Stimulated activated CD4-positive, alpha-beta T cell treated with anti-CD3 and anti-CD28 coated beads, Interleukin-1b, Interleukin-23, amount 100 ng/mL, for 4 hours (primary cell): ENCODE results near the gene ALK.

Source experiments
- DNase-seq, 2 donors: peaks; one replicate each; pipeline ENCODE4 v3.0.0-alpha.2; 2020; ENCODE audit warnings: low read depth in 2 of 2

ALK gene

GRCh38 chr2:29196792-29197788 is 724.3 kb downstream of the ALK start:
- peak; percentile 68 to 78 for DNase-seq

- DNase-seq, result no peak
These were observed 725.6 kb downstream of the ALK start for GRCh38 chr2:29195796-29196195.

GRCh38 chr2:29193681-29194080 is 727.7 kb downstream of the ALK start:
- no peak for DNase-seq

- DNase-seq, result no peak
These were observed 728.3 kb downstream of the ALK start for GRCh38 chr2:29193111-29193510.

GRCh38 chr2:29192526-29192925 is 728.9 kb downstream of the ALK start:
- DNase-seq, result no peak

GRCh38 chr2:29191817-29192216 is 729.6 kb downstream of the ALK start:
- no peak for DNase-seq

- DNase-seq, result no peak
These were observed 732.3 kb downstream of the ALK start for GRCh38 chr2:29189052-29189451.

GRCh38 chr2:29187926-29188325 is 733.5 kb downstream of the ALK start:
- no peak for DNase-seq

GRCh38 chr2:29186817-29187216 is 734.6 kb downstream of the ALK start:
- no peak for DNase-seq

- no peak for DNase-seq
These were observed 736.9 kb downstream of the ALK start for GRCh38 chr2:29184531-29184930.

- DNase-seq, result no peak
These were observed 738.5 kb downstream of the ALK start for GRCh38 chr2:29182920-29183319.

GRCh38 chr2:29182334-29182733 is 739.1 kb downstream of the ALK start:
- DNase-seq, result no peak

- DNase-seq, result no peak
These were observed 746.0 kb downstream of the ALK start for GRCh38 chr2:29175338-29175737.

- DNase-seq, result no peak
These were observed 746.4 kb downstream of the ALK start for GRCh38 chr2:29174937-29175336.

GRCh38 chr2:29166242-29167039 is 754.9 kb downstream of the ALK start:
- no peak for DNase-seq

GRCh38 chr2:29165362-29166241 is 755.8 kb downstream of the ALK start:
- DNase-seq, result no peak

GRCh38 chr2:29164091-29164846 is 757.1 kb downstream of the ALK start:
- DNase-seq, result no peak

GRCh38 chr2:29162204-29162928 is 759.0 kb downstream of the ALK start:
- no peak for DNase-seq

- DNase-seq, result no peak
These were observed 761.2 kb downstream of the ALK start for GRCh38 chr2:29160184-29160583.

- no peak for DNase-seq
These were observed 762.3 kb downstream of the ALK start for GRCh38 chr2:29159125-29159524.
